GM23338 (cell line): ENCODE data around the gene CEP85. TPM values are rescaled to one million over a fixed set of nuclear protein-coding genes. Genes with fewer than 3 reads are reported as not detected.

ENCODE experiments used
- ATAC-seq: fragments of 200-7000 bp; cut with Tn5 transposase; 3 replicates; pipeline ENCODE4 v1.9.1; 2020
- DNase-seq: peaks from one replicate; pipeline ENCODE4 v3.0.0-alpha.2; 2015; ENCODE audit warnings: low spot score
- H2AFZ ChIP-seq: fragments of 200-600 bp; sonication (generic); 2 replicates; pipeline ENCODE4 v1.8.0; 2016; ENCODE audit warnings: antibody characterized with exemption, mild to moderate bottlenecking, moderate library complexity
- H3F3A ChIP-seq: fragments of 200-600 bp; sonication (generic); replicated peaks from 2 replicates; pipeline ENCODE4 v1.8.0; 2017; ENCODE audit warnings: antibody characterized with exemption, mixed run types, low read depth
- H3K27ac ChIP-seq: fragments of 200-600 bp; sonication (generic); 2 replicates; pipeline ENCODE4 v1.6.1; 2016; ENCODE audit warnings: low read depth
- H3K27me3 ChIP-seq: fragments of 200-600 bp; sonication (generic); 2 replicates; pipeline ENCODE4 v1.8.0; 2016; ENCODE audit warnings: mild to moderate bottlenecking, mixed run types, moderate library complexity; ENCODE audit not compliant: insufficient read depth
- H3K36me3 ChIP-seq: fragments of 200-600 bp; sonication (generic); 2 replicates; pipeline ENCODE4 v1.8.0; 2016; ENCODE audit warnings: mild to moderate bottlenecking; ENCODE audit not compliant: insufficient read depth
- H3K4me1 ChIP-seq: fragments of 200-600 bp; sonication (generic); 2 replicates; pipeline ENCODE4 v1.8.0; 2016; ENCODE audit warnings: mild to moderate bottlenecking, moderate library complexity; ENCODE audit not compliant: insufficient read depth
- H3K4me2 ChIP-seq: fragments of 200-600 bp; sonication (generic); 2 replicates; pipeline ENCODE4 v1.7.1; 2017; ENCODE audit warnings: mixed run types
- H3K4me3 ChIP-seq: fragments of 200-600 bp; sonication (generic); 2 replicates; pipeline ENCODE4 v1.6.1; 2016; ENCODE audit warnings: mixed run types
- H3K79me2 ChIP-seq: fragments of 200-600 bp; sonication (generic); replicated peaks from 2 replicates; pipeline ENCODE4 v1.8.0; 2017; ENCODE audit warnings: mild to moderate bottlenecking; ENCODE audit not compliant: insufficient read depth
- H3K9me2 ChIP-seq: fragments of 200-600 bp; sonication (generic); 2 replicates; pipeline ENCODE4 v1.8.0; 2017; ENCODE audit not compliant: insufficient read depth
- H4K20me1 ChIP-seq: fragments of 200-600 bp; sonication (generic); replicated peaks from 2 replicates; pipeline ENCODE4 v1.8.0; 2017; ENCODE audit warnings: mild to moderate bottlenecking; ENCODE audit not compliant: insufficient read depth
- H3K27ac Mint-ChIP-seq: 2 replicates; pipeline ENCODE4 v1.8.0; 2020; ENCODE audit warnings: inconsistent platforms, mild to moderate bottlenecking, moderate library complexity, mixed read lengths
- H3K27me3 Mint-ChIP-seq: 3 replicates; pipeline ENCODE4 v1.8.0; 2022; ENCODE audit warnings: low read depth, mild to moderate bottlenecking, moderate library complexity, mixed read lengths, inconsistent platforms; ENCODE audit not compliant: insufficient read depth, poor library complexity
- H3K36me3 Mint-ChIP-seq: 3 replicates; pipeline ENCODE4 v1.8.0; 2021; ENCODE audit warnings: low read depth, mild to moderate bottlenecking, inconsistent platforms, moderate library complexity, mixed read lengths
- H3K4me1 Mint-ChIP-seq: 3 replicates; pipeline ENCODE4 v1.8.0; 2020; ENCODE audit warnings: mild to moderate bottlenecking, inconsistent platforms, mixed read lengths
- H3K4me3 Mint-ChIP-seq: 3 replicates; pipeline ENCODE4 v1.8.0; 2021; ENCODE audit warnings: moderate library complexity, mild to moderate bottlenecking, inconsistent platforms, mixed read lengths
- H3K9me3 Mint-ChIP-seq: 3 replicates; pipeline ENCODE4 v1.8.0; 2020; ENCODE audit warnings: moderate library complexity, mild to moderate bottlenecking, inconsistent platforms, mixed read lengths
- CREB1 ChIP-seq: fragments of 250-450 bp; sonication (Bioruptor Pico); IDR thresholded peaks from 2 replicates; pipeline ENCODE4 v1.5.0; 2020; ENCODE audit warnings: low read depth, mild to moderate bottlenecking, moderate library complexity
- CTCF ChIP-seq, 2 experiments: fragments of 200-600 bp in 1 of 2; sonication (generic) in 1 of 2; conservative IDR thresholded peaks; 2 replicates each; pipeline versions ENCODE4 v1.5.1 to v1.6.1; 2016 to 2017; ENCODE audit warnings: antibody characterized with exemption in 2 of 2, low read depth in 2 of 2, mild to moderate bottlenecking in 2 of 2, moderate library complexity in 1 of 2
- ETS1 ChIP-seq: IDR thresholded peaks from 2 replicates; pipeline ENCODE4 v1.6.1; 2016; ENCODE audit warnings: antibody characterized with exemption
- EZH2 ChIP-seq: fragments of 200-600 bp; sonication (generic); IDR thresholded peaks from one replicate; pipeline ENCODE4 v1.8.0; 2017; ENCODE audit warnings: antibody characterized with exemption, mild to moderate bottlenecking, low read depth; ENCODE audit not compliant: unreplicated experiment
- EZH2phosphoT487 ChIP-seq: fragments of 200-600 bp; sonication (generic); IDR thresholded peaks from one replicate; pipeline ENCODE4 v1.8.1; 2018; ENCODE audit warnings: antibody characterized with exemption; ENCODE audit not compliant: unreplicated experiment
- JUNB ChIP-seq: IDR thresholded peaks from one replicate; pipeline ENCODE4 v1.6.1; 2016; ENCODE audit warnings: antibody characterized with exemption; ENCODE audit not compliant: unreplicated experiment
- NANOG ChIP-seq: IDR thresholded peaks from 2 replicates; pipeline ENCODE4 v1.6.1; 2016; ENCODE audit warnings: antibody characterized with exemption, borderline replicate concordance
- POLR2AphosphoS5 ChIP-seq: IDR thresholded peaks from 2 replicates; pipeline ENCODE4 v1.6.1; 2016; ENCODE audit warnings: antibody characterized with exemption, low read depth
- REST ChIP-seq: IDR thresholded peaks from one replicate; pipeline ENCODE4 v1.6.1; 2018; ENCODE audit warnings: antibody characterized with exemption; ENCODE audit not compliant: unreplicated experiment
- STAT1 ChIP-seq: IDR thresholded peaks from one replicate; pipeline ENCODE4 v1.6.1; 2016; ENCODE audit warnings: antibody characterized with exemption; ENCODE audit not compliant: unreplicated experiment
- ZNF114 ChIP-seq: fragments of 250-450 bp; sonication (Bioruptor Pico); IDR thresholded peaks from 2 replicates; pipeline ENCODE4 v1.5.0; 2020; ENCODE audit warnings: mild to moderate bottlenecking, moderate library complexity
- ZNF331 ChIP-seq: fragments of 250-450 bp; sonication (Bioruptor Pico); IDR thresholded peaks from 2 replicates; pipeline ENCODE4 v1.5.0; 2020; ENCODE audit warnings: low read depth, mild to moderate bottlenecking, moderate library complexity
- polyA plus RNA-seq: library from polyadenylated mRNA; unstranded; fragments of >200 nt; fragmentation: Nextera tagmentation; extraction: Ambion mirVana; gene quantifications from 2 replicates; pipeline ENCODE4 v1.2.1, GENCODE V29; 2016
- total RNA-seq: library from RNA; depleted of rRNA; stranded (reverse); fragments of >200 nt; shearing (Covaris generic); gene quantifications from 2 replicates; pipeline ENCODE4 v1.2.3, GENCODE V29; 2014

Gene CEP85
- total and polyA plus RNA-seq, 2 experiments from 2014 or later: 12.8 to 36.8 TPM

- H3K27ac ChIP-seq: no peak overlapping the region
- no peak overlapping the region for H2AFZ ChIP-seq
- no peaks in the 10 kb centered on the region for H3K79me2 ChIP-seq
- ATAC-seq: no peak
- 0 out of 2 replicates have a peak, but pooled peaks cover 5% of the 10 kb centered on the region for H3F3A ChIP-seq
- H3K27ac Mint-ChIP-seq: no peak overlapping the region
- H3K4me2 ChIP-seq: no peak overlapping the region
- peak; percentile 26 for DNase-seq
- H3K36me3 ChIP-seq: no peaks in the 10 kb centered on the region
- H3K9me2 ChIP-seq: no peaks in the 10 kb centered on the region
- H4K20me1 ChIP-seq: no peaks in the 10 kb centered on the region
- H3K36me3 Mint-ChIP-seq: no peaks in the 10 kb centered on the region
- no peaks in the 10 kb centered on the region for H3K9me3 Mint-ChIP-seq
- peaks cover 32% of the 10 kb centered on the region for H3K27me3 Mint-ChIP-seq
- H3K4me1 ChIP-seq: 0 out of 2 replicates have a peak, but pooled peaks cover 8% of the 10 kb centered on the region
- TF ChIP-seq ZNF331 (CRISPR knock-in tag) (no peak), STAT1 (no peak), ETS1 (no peak), ZNF114 (CRISPR knock-in tag) (no peak), NANOG (no peak), REST (no peak), EZH2phosphoT487 (no peak), CREB1 (CRISPR knock-in tag) (no peak), POLR2AphosphoS5 (no peak), EZH2 (no peak), JUNB (no peak), CTCF (conservative IDR thresholded peaks at IDR 0.05; ENCODE audit: low read depth in 2 of 2) (no peak)
- no peak overlapping the region for H3K4me3 ChIP-seq
- no peak overlapping the region for H3K4me3 Mint-ChIP-seq
- peaks cover 39% of the 10 kb centered on the region for H3K27me3 ChIP-seq
- H3K4me1 Mint-ChIP-seq: peaks cover 9% of the 10 kb centered on the region; the same call in 2 of the 3 replicates
Observed at GRCh38 chr1:26220199-26220912, 13.6 kb upstream of the CEP85 start.
